HepG2 (cell line): ENCODE data around the gene S100P. TPM values are rescaled to one million over a fixed set of nuclear protein-coding genes. Genes with fewer than 3 reads are reported as not detected.

Experiments
- CBFB ChIP-seq: sonication (generic); formaldehyde crosslinking; IDR thresholded peaks from 2 replicates; pipeline ENCODE4 v1.4.0; 2020; ENCODE audit warnings: missing genetic modification reagents
- CC2D1A ChIP-seq: sonication (generic); formaldehyde crosslinking; IDR thresholded peaks from 2 replicates; pipeline ENCODE4 v1.8.1; 2023; ENCODE audit warnings: mild to moderate bottlenecking, missing genetic modification reagents
- FOXP1 ChIP-seq, 2 experiments: fragments of 450-650 bp in 1 of 2; IDR thresholded peaks; 2 replicates each; pipeline ENCODE4 v1.6.1; 2017 to 2018; ENCODE audit warnings: antibody characterized with exemption in 1 of 2
- GATAD2A ChIP-seq: IDR thresholded peaks from 2 replicates; pipeline ENCODE4 v1.6.1; 2016
- GZF1 ChIP-seq: sonication (generic); formaldehyde crosslinking; IDR thresholded peaks from 2 replicates; pipeline ENCODE4 v1.5.1; 2020; ENCODE audit warnings: mild to moderate bottlenecking, missing genetic modification reagents
- NRL ChIP-seq: sonication (generic); formaldehyde crosslinking; IDR thresholded peaks from 2 replicates; pipeline ENCODE4 v1.5.0; 2020; ENCODE audit warnings: missing genetic modification reagents, mild to moderate bottlenecking, moderate library complexity, borderline replicate concordance
- PAF1 ChIP-seq: IDR thresholded peaks from 2 replicates; pipeline ENCODE4 v1.6.1; 2016; ENCODE audit warnings: missing genetic modification reagents, missing compliant biosample characterization
- POGK ChIP-seq: sonication (generic); formaldehyde crosslinking; conservative IDR thresholded peaks from 2 replicates; pipeline ENCODE4 v1.8.0; 2022; ENCODE audit warnings: mild to moderate bottlenecking, moderate library complexity, missing genetic modification reagents
- PRPF4 ChIP-seq: fragments of 200-400 bp; formaldehyde crosslinking; IDR thresholded peaks from 2 replicates; pipeline ENCODE4 v1.6.1; 2016; ENCODE audit warnings: low read length, low read depth; ENCODE audit not compliant: poor library complexity, severe bottlenecking
- RBM39 ChIP-seq: fragments of 200-400 bp; formaldehyde crosslinking; IDR thresholded peaks from one replicate; pipeline ENCODE4 v1.6.1; 2018; ENCODE audit warnings: antibody characterized with exemption, mild to moderate bottlenecking, low read depth, low read length; ENCODE audit not compliant: poor library complexity, severe bottlenecking
- RORA ChIP-seq: sonication (generic); formaldehyde crosslinking; IDR thresholded peaks from 2 replicates; pipeline ENCODE4 v1.5.0; 2020; ENCODE audit warnings: mild to moderate bottlenecking, missing genetic modification reagents, moderate library complexity
- SMARCC2 ChIP-seq: fragments of 450-650 bp; IDR thresholded peaks from 2 replicates; pipeline ENCODE4 v1.6.1; 2017; ENCODE audit warnings: antibody characterized with exemption, mild to moderate bottlenecking
- TBP ChIP-seq: sonication (generic); formaldehyde crosslinking; IDR thresholded peaks from 2 replicates; pipeline ENCODE4 v1.5.0; 2020; ENCODE audit warnings: missing genetic modification reagents
- TEAD3 ChIP-seq: optimal IDR thresholded peaks from 2 replicates; pipeline ENCODE3; 2016; ENCODE audit warnings: borderline replicate concordance
- THYN1 ChIP-seq: sonication (generic); formaldehyde crosslinking; IDR thresholded peaks from 2 replicates; pipeline ENCODE4 v1.8.1; 2023; ENCODE audit warnings: low read depth, mild to moderate bottlenecking, moderate library complexity, missing genetic modification reagents, borderline replicate concordance
- YEATS4 ChIP-seq: sonication (generic); formaldehyde crosslinking; IDR thresholded peaks from 2 replicates; pipeline ENCODE4 v1.4.0; 2020; ENCODE audit warnings: missing genetic modification reagents, borderline replicate concordance
- ZFP62 ChIP-seq: sonication (generic); formaldehyde crosslinking; IDR thresholded peaks from 2 replicates; pipeline ENCODE4 v1.4.0; 2020; ENCODE audit warnings: missing genetic modification reagents
- ZMYM4 ChIP-seq: sonication (generic); formaldehyde crosslinking; IDR thresholded peaks from 2 replicates; pipeline ENCODE4 v1.8.1; 2023; ENCODE audit warnings: mild to moderate bottlenecking, missing genetic modification reagents
- ZNF12 ChIP-seq: sonication (generic); formaldehyde crosslinking; IDR thresholded peaks from 2 replicates; pipeline ENCODE4 v1.5.0; 2020; ENCODE audit warnings: missing genetic modification reagents
- ZNF296 ChIP-seq: sonication (generic); formaldehyde crosslinking; conservative IDR thresholded peaks from 2 replicates; pipeline ENCODE4 v1.5.0; 2020; ENCODE audit warnings: mild to moderate bottlenecking, missing genetic modification reagents
- ZNF343 ChIP-seq: sonication (generic); formaldehyde crosslinking; IDR thresholded peaks from 2 replicates; pipeline ENCODE4 v1.4.0; 2020; ENCODE audit warnings: mild to moderate bottlenecking, missing genetic modification reagents
- ZNF589 ChIP-seq: sonication (generic); formaldehyde crosslinking; conservative IDR thresholded peaks from 2 replicates; pipeline ENCODE4 v1.8.0; 2022; ENCODE audit warnings: mild to moderate bottlenecking, moderate library complexity, missing genetic modification reagents
- ZNF768 ChIP-seq: sonication (generic); formaldehyde crosslinking; IDR thresholded peaks from 2 replicates; pipeline ENCODE4 v1.4.0; 2020; ENCODE audit warnings: missing genetic modification reagents
- ZNF790 ChIP-seq: sonication (generic); formaldehyde crosslinking; IDR thresholded peaks from 2 replicates; pipeline ENCODE4 v1.8.0; 2022; ENCODE audit warnings: missing genetic modification reagents, mild to moderate bottlenecking, borderline replicate concordance
- ZNF816 ChIP-seq: sonication (generic); formaldehyde crosslinking; IDR thresholded peaks from 2 replicates; pipeline ENCODE4 v1.8.0; 2022; ENCODE audit warnings: missing genetic modification reagents, mild to moderate bottlenecking, borderline replicate concordance
- ZNF891 ChIP-seq: sonication (generic); formaldehyde crosslinking; IDR thresholded peaks from 2 replicates; pipeline ENCODE4 v1.5.0; 2020; ENCODE audit warnings: mild to moderate bottlenecking, missing genetic modification reagents
- polyA plus RNA-seq, 8 experiments: library from polyadenylated mRNA; depleted of rRNA in 3 of 8; stranded (reverse) in 7 of 8; unstranded in 1 of 8; fragments of >200 nt; fragmentation: Illumina TruSeq in 4 of 8; extraction: Trizol in 4 of 8; gene quantifications; 2 replicates each; pipeline versions ENCODE4 v1.2.1 to v1.2.3, GENCODE V29; 2011 to 2016; ENCODE audit warnings: low read depth in 4 of 8, missing spikeins in 1 of 8, mixed read lengths in 1 of 8; ENCODE audit not compliant: insufficient read depth in 1 of 8
- total RNA-seq, 5 experiments: library from RNA; depleted of rRNA; stranded (reverse); fragments of >200 nt; fragmentation: Illumina TruSeq; extraction: Trizol; gene quantifications; 2 replicates each; pipeline ENCODE4 v1.2.3, GENCODE V29; 2016; ENCODE audit warnings: low read depth in 1 of 5
- TF ChIP-seq, protein P1 (sequence below): sonication (generic); formaldehyde crosslinking; IDR thresholded peaks from 2 replicates; pipeline ENCODE4 v1.8.1; 2023; ENCODE audit warnings: mild to moderate bottlenecking, missing genetic modification reagents, borderline replicate concordance
- TF ChIP-seq, protein P2 (sequence below): sonication (generic); formaldehyde crosslinking; IDR thresholded peaks from 2 replicates; pipeline ENCODE4 v1.5.0; 2020; ENCODE audit warnings: missing genetic modification reagents
- TF ChIP-seq, protein P3 (sequence below): sonication (generic); formaldehyde crosslinking; IDR thresholded peaks from 2 replicates; pipeline ENCODE4 v1.8.1; 2023; ENCODE audit warnings: missing genetic modification reagents, mild to moderate bottlenecking, borderline replicate concordance

The S100P gene
- total and polyA plus RNA-seq, 2 of the 13 experiments (the other 11 are each of a cell fraction or from before 2014, with no cell fraction given), result 278 to 1,649 TPM

- peak; percentile 75 for TF ChIP-seq TEAD3
- TF ChIP-seq RORA, result no peak
- no peak for TF ChIP-seq PRPF4
- TF ChIP-seq ZFP62 (CRISPR knock-in tag), result no peak
- peak; percentile 47; the same call in 1 of the 2 replicates for TF ChIP-seq GZF1
- no peak for TF ChIP-seq THYN1
- peak; percentile 91; the same call in 1 of the 2 replicates for TF ChIP-seq ZNF790
- TF ChIP-seq POGK, result peak; percentile 96
- TF ChIP-seq FOXP1 (IDR thresholded peaks at IDR 0.05), result no peak
- no peak for TF ChIP-seq FOXP1 (CRISPR knock-in tag; IDR thresholded peaks at IDR 0.05)
- TF ChIP-seq RBM39, result no peak
- peak; percentile 79; the same call in 1 of the 2 replicates for TF ChIP-seq CBFB (CRISPR knock-in tag)
- TF ChIP-seq, protein P1, sequence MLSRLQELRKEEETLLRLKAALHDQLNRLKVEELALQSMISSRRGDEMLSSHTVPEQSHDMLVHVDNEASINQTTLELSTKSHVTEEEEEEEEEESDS (CRISPR knock-in tag), result no peak
- peak; percentile 98 for TF ChIP-seq ZNF816 (CRISPR knock-in tag)
- peak; percentile 41 for TF ChIP-seq GATAD2A (CRISPR knock-in tag)
- no peak; the same call in 1 of the 2 replicates for TF ChIP-seq ZMYM4
- 0 out of 2 replicates have a peak, but pooled peaks have one; percentile 10 for TF ChIP-seq ZNF12 (CRISPR knock-in tag)
- no peak for TF ChIP-seq PAF1 (CRISPR knock-in tag)
- TF ChIP-seq, protein P2, sequence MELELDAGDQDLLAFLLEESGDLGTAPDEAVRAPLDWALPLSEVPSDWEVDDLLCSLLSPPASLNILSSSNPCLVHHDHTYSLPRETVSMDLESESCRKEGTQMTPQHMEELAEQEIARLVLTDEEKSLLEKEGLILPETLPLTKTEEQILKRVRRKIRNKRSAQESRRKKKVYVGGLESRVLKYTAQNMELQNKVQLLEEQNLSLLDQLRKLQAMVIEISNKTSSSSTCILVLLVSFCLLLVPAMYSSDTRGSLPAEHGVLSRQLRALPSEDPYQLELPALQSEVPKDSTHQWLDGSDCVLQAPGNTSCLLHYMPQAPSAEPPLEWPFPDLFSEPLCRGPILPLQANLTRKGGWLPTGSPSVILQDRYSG (CRISPR knock-in tag), result no peak
- peak; percentile 77 for TF ChIP-seq YEATS4
- peak; percentile 25; the same call in 1 of the 2 replicates for TF ChIP-seq ZNF296 (CRISPR knock-in tag)
- peak; percentile 91; the same call in 1 of the 2 replicates for TF ChIP-seq ZNF891 (CRISPR knock-in tag)
- no peak for TF ChIP-seq TBP
- peak; percentile 63 for TF ChIP-seq NRL (CRISPR knock-in tag)
- TF ChIP-seq, protein P3, sequence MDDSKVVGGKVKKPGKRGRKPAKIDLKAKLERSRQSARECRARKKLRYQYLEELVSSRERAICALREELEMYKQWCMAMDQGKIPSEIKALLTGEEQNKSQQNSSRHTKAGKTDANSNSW, result no peak
- TF ChIP-seq SMARCC2, result no peak
- no peak; the same call in 1 of the 2 replicates for TF ChIP-seq ZNF768
- TF ChIP-seq ZNF343 (CRISPR knock-in tag), result peak; percentile 83; the same call in 1 of the 2 replicates
- TF ChIP-seq CC2D1A (CRISPR knock-in tag), result no peak; the same call in 1 of the 2 replicates
- 0 out of 2 replicates have a peak, but pooled peaks have one; percentile 57 for TF ChIP-seq ZNF589 (CRISPR knock-in tag)
Measured at GRCh38 chr4:6673660-6674499, 19.8 kb upstream of the S100P start (continued).
